HEK293 (cell line): Measurements from ENCODE around the gene OVCH1.

ENCODE experiments used
- GLIS1 ChIP-seq: fragments of 450-650 bp; formaldehyde crosslinking; IDR thresholded peaks from 2 replicates; pipeline ENCODE4 v1.5.1; 2016; ENCODE audit warnings: missing biosample characterization, missing genetic modification characterization
- ZNF132 ChIP-seq: fragments of 450-650 bp; formaldehyde crosslinking; IDR thresholded peaks from 2 replicates; pipeline ENCODE4 v1.5.1; 2017; ENCODE audit warnings: missing biosample characterization, missing genetic modification characterization, borderline replicate concordance
- TF ChIP-seq, protein P1 (sequence below): fragments of 450-650 bp; formaldehyde crosslinking; IDR thresholded peaks from 2 replicates; pipeline ENCODE4 v1.5.1; 2016; ENCODE audit warnings: missing biosample characterization, missing genetic modification characterization
- TF ChIP-seq, protein P2 (sequence below): fragments of 450-650 bp; formaldehyde crosslinking; IDR thresholded peaks from 2 replicates; pipeline ENCODE4 v1.5.1; 2016; ENCODE audit warnings: missing biosample characterization, missing genetic modification characterization, low read depth
- TF ChIP-seq, protein P3 (sequence below): fragments of 450-650 bp; formaldehyde crosslinking; IDR thresholded peaks from 2 replicates; pipeline ENCODE4 v1.5.1; 2016; ENCODE audit warnings: missing biosample characterization, missing genetic modification characterization, low read depth
- TF ChIP-seq, protein P4 (sequence below): fragments of 450-650 bp; formaldehyde crosslinking; IDR thresholded peaks from 2 replicates; pipeline ENCODE4 v1.5.1; 2017; ENCODE audit warnings: missing biosample characterization, missing genetic modification characterization
- TF ChIP-seq, protein P5 (sequence below): fragments of 450-650 bp; formaldehyde crosslinking; IDR thresholded peaks from 2 replicates; pipeline ENCODE4 v1.5.1; 2016; ENCODE audit warnings: missing biosample characterization, missing genetic modification characterization

DNA sequence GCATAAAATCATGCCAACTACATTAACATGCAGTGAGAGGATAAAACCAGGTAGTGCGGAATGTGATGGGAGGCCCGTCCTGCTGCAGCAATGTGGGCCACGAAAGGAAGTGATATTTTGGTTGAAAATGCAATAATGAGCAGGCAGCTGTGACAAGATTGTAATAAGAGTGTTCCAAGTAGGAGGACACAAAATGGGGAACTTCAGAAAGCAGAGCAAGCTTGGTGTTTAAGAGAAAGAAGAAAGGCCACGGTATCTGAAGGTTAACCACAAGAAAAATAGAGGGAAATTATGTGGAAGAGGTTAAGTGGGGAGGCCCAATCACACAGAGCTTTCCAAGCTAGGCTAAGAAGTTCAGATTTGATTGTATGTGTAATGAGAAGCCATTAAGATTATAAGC, 34.3 kb downstream of the OVCH1 start:
- TF ChIP-seq GLIS1 (no peak), ZNF132 (no peak)
- TF ChIP-seq, protein P1, sequence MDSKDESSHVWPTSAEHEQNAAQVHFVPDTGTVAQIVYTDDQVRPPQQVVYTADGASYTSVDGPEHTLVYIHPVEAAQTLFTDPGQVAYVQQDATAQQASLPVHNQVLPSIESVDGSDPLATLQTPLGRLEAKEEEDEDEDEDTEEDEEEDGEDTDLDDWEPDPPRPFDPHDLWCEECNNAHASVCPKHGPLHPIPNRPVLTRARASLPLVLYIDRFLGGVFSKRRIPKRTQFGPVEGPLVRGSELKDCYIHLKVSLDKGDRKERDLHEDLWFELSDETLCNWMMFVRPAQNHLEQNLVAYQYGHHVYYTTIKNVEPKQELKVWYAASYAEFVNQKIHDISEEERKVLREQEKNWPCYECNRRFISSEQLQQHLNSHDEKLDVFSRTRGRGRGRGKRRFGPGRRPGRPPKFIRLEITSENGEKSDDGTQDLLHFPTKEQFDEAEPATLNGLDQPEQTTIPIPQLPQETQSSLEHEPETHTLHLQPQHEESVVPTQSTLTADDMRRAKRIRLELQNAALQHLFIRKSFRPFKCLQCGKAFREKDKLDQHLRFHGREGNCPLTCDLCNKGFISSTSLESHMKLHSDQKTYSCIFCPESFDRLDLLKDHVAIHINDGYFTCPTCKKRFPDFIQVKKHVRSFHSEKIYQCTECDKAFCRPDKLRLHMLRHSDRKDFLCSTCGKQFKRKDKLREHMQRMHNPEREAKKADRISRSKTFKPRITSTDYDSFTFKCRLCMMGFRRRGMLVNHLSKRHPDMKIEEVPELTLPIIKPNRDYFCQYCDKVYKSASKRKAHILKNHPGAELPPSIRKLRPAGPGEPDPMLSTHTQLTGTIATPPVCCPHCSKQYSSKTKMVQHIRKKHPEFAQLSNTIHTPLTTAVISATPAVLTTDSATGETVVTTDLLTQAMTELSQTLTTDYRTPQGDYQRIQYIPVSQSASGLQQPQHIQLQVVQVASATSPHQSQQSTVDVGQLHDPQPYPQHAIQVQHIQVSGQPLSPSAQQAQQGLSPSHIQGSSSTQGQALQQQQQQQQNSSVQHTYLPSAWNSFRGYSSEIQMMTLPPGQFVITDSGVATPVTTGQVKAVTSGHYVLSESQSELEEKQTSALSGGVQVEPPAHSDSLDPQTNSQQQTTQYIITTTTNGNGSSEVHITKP = no peak
- TF ChIP-seq, protein P2, sequence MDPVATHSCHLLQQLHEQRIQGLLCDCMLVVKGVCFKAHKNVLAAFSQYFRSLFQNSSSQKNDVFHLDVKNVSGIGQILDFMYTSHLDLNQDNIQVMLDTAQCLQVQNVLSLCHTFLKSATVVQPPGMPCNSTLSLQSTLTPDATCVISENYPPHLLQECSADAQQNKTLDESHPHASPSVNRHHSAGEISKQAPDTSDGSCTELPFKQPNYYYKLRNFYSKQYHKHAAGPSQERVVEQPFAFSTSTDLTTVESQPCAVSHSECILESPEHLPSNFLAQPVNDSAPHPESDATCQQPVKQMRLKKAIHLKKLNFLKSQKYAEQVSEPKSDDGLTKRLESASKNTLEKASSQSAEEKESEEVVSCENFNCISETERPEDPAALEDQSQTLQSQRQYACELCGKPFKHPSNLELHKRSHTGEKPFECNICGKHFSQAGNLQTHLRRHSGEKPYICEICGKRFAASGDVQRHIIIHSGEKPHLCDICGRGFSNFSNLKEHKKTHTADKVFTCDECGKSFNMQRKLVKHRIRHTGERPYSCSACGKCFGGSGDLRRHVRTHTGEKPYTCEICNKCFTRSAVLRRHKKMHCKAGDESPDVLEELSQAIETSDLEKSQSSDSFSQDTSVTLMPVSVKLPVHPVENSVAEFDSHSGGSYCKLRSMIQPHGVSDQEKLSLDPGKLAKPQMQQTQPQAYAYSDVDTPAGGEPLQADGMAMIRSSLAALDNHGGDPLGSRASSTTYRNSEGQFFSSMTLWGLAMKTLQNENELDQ (tag by site-specific recombination) = no peak
- TF ChIP-seq, protein P3, sequence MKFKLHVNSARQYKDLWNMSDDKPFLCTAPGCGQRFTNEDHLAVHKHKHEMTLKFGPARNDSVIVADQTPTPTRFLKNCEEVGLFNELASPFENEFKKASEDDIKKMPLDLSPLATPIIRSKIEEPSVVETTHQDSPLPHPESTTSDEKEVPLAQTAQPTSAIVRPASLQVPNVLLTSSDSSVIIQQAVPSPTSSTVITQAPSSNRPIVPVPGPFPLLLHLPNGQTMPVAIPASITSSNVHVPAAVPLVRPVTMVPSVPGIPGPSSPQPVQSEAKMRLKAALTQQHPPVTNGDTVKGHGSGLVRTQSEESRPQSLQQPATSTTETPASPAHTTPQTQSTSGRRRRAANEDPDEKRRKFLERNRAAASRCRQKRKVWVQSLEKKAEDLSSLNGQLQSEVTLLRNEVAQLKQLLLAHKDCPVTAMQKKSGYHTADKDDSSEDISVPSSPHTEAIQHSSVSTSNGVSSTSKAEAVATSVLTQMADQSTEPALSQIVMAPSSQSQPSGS = no peak
- TF ChIP-seq, protein P4, sequence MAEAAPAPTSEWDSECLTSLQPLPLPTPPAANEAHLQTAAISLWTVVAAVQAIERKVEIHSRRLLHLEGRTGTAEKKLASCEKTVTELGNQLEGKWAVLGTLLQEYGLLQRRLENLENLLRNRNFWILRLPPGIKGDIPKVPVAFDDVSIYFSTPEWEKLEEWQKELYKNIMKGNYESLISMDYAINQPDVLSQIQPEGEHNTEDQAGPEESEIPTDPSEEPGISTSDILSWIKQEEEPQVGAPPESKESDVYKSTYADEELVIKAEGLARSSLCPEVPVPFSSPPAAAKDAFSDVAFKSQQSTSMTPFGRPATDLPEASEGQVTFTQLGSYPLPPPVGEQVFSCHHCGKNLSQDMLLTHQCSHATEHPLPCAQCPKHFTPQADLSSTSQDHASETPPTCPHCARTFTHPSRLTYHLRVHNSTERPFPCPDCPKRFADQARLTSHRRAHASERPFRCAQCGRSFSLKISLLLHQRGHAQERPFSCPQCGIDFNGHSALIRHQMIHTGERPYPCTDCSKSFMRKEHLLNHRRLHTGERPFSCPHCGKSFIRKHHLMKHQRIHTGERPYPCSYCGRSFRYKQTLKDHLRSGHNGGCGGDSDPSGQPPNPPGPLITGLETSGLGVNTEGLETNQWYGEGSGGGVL = no peak
- TF ChIP-seq, protein P5, sequence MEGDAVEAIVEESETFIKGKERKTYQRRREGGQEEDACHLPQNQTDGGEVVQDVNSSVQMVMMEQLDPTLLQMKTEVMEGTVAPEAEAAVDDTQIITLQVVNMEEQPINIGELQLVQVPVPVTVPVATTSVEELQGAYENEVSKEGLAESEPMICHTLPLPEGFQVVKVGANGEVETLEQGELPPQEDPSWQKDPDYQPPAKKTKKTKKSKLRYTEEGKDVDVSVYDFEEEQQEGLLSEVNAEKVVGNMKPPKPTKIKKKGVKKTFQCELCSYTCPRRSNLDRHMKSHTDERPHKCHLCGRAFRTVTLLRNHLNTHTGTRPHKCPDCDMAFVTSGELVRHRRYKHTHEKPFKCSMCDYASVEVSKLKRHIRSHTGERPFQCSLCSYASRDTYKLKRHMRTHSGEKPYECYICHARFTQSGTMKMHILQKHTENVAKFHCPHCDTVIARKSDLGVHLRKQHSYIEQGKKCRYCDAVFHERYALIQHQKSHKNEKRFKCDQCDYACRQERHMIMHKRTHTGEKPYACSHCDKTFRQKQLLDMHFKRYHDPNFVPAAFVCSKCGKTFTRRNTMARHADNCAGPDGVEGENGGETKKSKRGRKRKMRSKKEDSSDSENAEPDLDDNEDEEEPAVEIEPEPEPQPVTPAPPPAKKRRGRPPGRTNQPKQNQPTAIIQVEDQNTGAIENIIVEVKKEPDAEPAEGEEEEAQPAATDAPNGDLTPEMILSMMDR = no peak
